WTC11 (cell line): ENCODE measurements around the gene COL6A6. TPM values are rescaled to one million over a fixed set of nuclear protein-coding genes. Genes with fewer than 3 reads are reported as not detected.

Experiments used
- ATAC-seq: fragments of 200-7000 bp; cut with Tn5 transposase; 2 replicates; pipeline ENCODE4 v1.10.0; 2021; ENCODE audit warnings: mild to moderate bottlenecking, moderate library complexity
- CTCF ChIA-PET: fragments of 300-600 bp; sonication (Branson Sonifier 250); formaldehyde crosslinking; loops from one replicate; lab custom pipeline; 2021; ENCODE audit warnings: antibody characterized with exemption; lab: Charles Lee
- POLR2A ChIA-PET: fragments of 350-600 bp; sonication (Branson Sonifier 250); formaldehyde crosslinking; loops from one replicate; lab custom pipeline; 2021; ENCODE audit warnings: antibody characterized with exemption; lab: Charles Lee
- DNase-seq: peaks from one replicate; pipeline ENCODE4 v3.0.0; 2021; ENCODE audit warnings: low spot score
- H3K27ac Mint-ChIP-seq: 2 replicates; pipeline ENCODE4 v1.8.0; 2021; ENCODE audit warnings: mixed read lengths
- H3K27me3 Mint-ChIP-seq: 2 replicates; pipeline ENCODE4 v1.8.0; 2021; ENCODE audit warnings: low read depth, mild to moderate bottlenecking, moderate library complexity, mixed read lengths
- H3K36me3 Mint-ChIP-seq: 2 replicates; pipeline ENCODE4 v1.8.0; 2021; ENCODE audit warnings: mixed read lengths
- H3K4me1 Mint-ChIP-seq: 2 replicates; pipeline ENCODE4 v1.8.0; 2022; ENCODE audit warnings: mixed read lengths
- H3K4me3 Mint-ChIP-seq: 2 replicates; pipeline ENCODE4 v1.8.0; 2021; ENCODE audit warnings: mild to moderate bottlenecking, moderate library complexity, mixed read lengths
- H3K9me3 Mint-ChIP-seq: 2 replicates; pipeline ENCODE4 v1.8.0; 2021; ENCODE audit warnings: mixed read lengths
- ATF1 ChIP-seq: sonication (generic); formaldehyde crosslinking; IDR thresholded peaks from 2 replicates; pipeline ENCODE4 v1.8.1; 2023; ENCODE audit warnings: mild to moderate bottlenecking, moderate library complexity, missing genetic modification reagents
- ETV6 ChIP-seq: sonication (generic); formaldehyde crosslinking; IDR thresholded peaks from 2 replicates; pipeline ENCODE4 v1.8.1; 2022; ENCODE audit warnings: mild to moderate bottlenecking, missing genetic modification reagents
- FOXK1 ChIP-seq: sonication (generic); formaldehyde crosslinking; IDR thresholded peaks from 2 replicates; pipeline ENCODE4 v1.8.0; 2022; ENCODE audit warnings: mild to moderate bottlenecking, moderate library complexity, missing genetic modification reagents
- GRHL2 ChIP-seq: fragments of 250-450 bp; sonication (Bioruptor Pico); IDR thresholded peaks from 2 replicates; pipeline ENCODE4 v1.8.0; 2022; ENCODE audit warnings: mild to moderate bottlenecking, moderate library complexity; ENCODE audit not compliant: insufficient replicate concordance, severe bottlenecking
- GTF2I ChIP-seq: fragments of 250-450 bp; sonication (Bioruptor Pico); conservative IDR thresholded peaks from 2 replicates; pipeline ENCODE4 v1.4.0; 2021; ENCODE audit warnings: mild to moderate bottlenecking
- HMGA2 ChIP-seq: fragments of 250-450 bp; sonication (Bioruptor Pico); IDR thresholded peaks from 2 replicates; pipeline ENCODE4 v1.4.0; 2021; ENCODE audit warnings: mild to moderate bottlenecking, moderate library complexity
- NFE2L1 ChIP-seq: sonication (generic); formaldehyde crosslinking; IDR thresholded peaks from 2 replicates; pipeline ENCODE4 v1.8.1; 2023; ENCODE audit warnings: missing genetic modification reagents
- NR2C2 ChIP-seq: sonication (generic); formaldehyde crosslinking; IDR thresholded peaks from 2 replicates; pipeline ENCODE4 v1.8.0; 2022; ENCODE audit warnings: mild to moderate bottlenecking, missing genetic modification reagents
- SMAD3 ChIP-seq: sonication (generic); formaldehyde crosslinking; IDR thresholded peaks from 2 replicates; pipeline ENCODE4 v1.8.0; 2022; ENCODE audit warnings: missing genetic modification reagents, mild to moderate bottlenecking, borderline replicate concordance
- SOX15 ChIP-seq: fragments of 250-450 bp; sonication (Bioruptor Pico); IDR thresholded peaks from 2 replicates; pipeline ENCODE4 v1.9.0; 2021; ENCODE audit warnings: mild to moderate bottlenecking
- TP53 ChIP-seq: sonication (generic); formaldehyde crosslinking; IDR thresholded peaks from 2 replicates; pipeline ENCODE4 v1.8.1; 2023; ENCODE audit warnings: mild to moderate bottlenecking, missing genetic modification reagents
- ZNF232 ChIP-seq: sonication (generic); formaldehyde crosslinking; IDR thresholded peaks from 2 replicates; pipeline ENCODE4 v1.8.0; 2022; ENCODE audit warnings: mild to moderate bottlenecking, missing genetic modification reagents
- ZNF671 ChIP-seq: fragments of 250-450 bp; sonication (Bioruptor Pico); IDR thresholded peaks from 2 replicates; pipeline ENCODE4 v1.8.0; 2021; ENCODE audit warnings: mild to moderate bottlenecking
- total RNA-seq: library from RNA; stranded (reverse); gene quantifications from 3 replicates; pipeline ENCODE4 v1.2.3, GENCODE V29; 2021
- TF ChIP-seq, protein P1 (sequence below): sonication (generic); formaldehyde crosslinking; IDR thresholded peaks from 2 replicates; pipeline ENCODE4 v1.8.1; 2023; ENCODE audit warnings: mild to moderate bottlenecking, missing genetic modification reagents, moderate library complexity
- TF ChIP-seq, protein P2 (sequence below): sonication (generic); formaldehyde crosslinking; IDR thresholded peaks from 2 replicates; pipeline ENCODE4 v1.8.0; 2022; ENCODE audit warnings: mild to moderate bottlenecking, missing genetic modification reagents
- TF ChIP-seq, protein P3 (sequence below): fragments of 200-600 bp; IDR thresholded peaks from 2 replicates; pipeline ENCODE4 v1.8.0; 2022; ENCODE audit warnings: antibody characterized with exemption
- TF ChIP-seq, protein P4 (sequence below): sonication (generic); formaldehyde crosslinking; IDR thresholded peaks from 2 replicates; pipeline ENCODE4 v1.8.1; 2022; ENCODE audit warnings: low read depth, mild to moderate bottlenecking, moderate library complexity, missing genetic modification reagents, borderline replicate concordance
- TF ChIP-seq, protein P5 (sequence below): sonication (generic); formaldehyde crosslinking; IDR thresholded peaks from 2 replicates; pipeline ENCODE4 v1.8.1; 2023; ENCODE audit warnings: mild to moderate bottlenecking, missing genetic modification reagents
- TF ChIP-seq, protein P6 (sequence below): fragments of 250-450 bp; sonication (Bioruptor Pico); IDR thresholded peaks from 2 replicates; pipeline ENCODE4 v1.9.0; 2021; ENCODE audit warnings: mild to moderate bottlenecking
- TF ChIP-seq, protein P7 (sequence below): sonication (generic); formaldehyde crosslinking; IDR thresholded peaks from 2 replicates; pipeline ENCODE4 v1.8.1; 2022; ENCODE audit warnings: mild to moderate bottlenecking, missing genetic modification reagents, moderate library complexity, borderline replicate concordance
- TF ChIP-seq, protein P8 (sequence below): sonication (generic); formaldehyde crosslinking; IDR thresholded peaks from 2 replicates; pipeline ENCODE4 v1.8.0; 2022; ENCODE audit warnings: mild to moderate bottlenecking, missing genetic modification reagents

COL6A6 gene
- total RNA-seq, 1 experiment from 2014 or later, result 0.09 TPM

DNA sequence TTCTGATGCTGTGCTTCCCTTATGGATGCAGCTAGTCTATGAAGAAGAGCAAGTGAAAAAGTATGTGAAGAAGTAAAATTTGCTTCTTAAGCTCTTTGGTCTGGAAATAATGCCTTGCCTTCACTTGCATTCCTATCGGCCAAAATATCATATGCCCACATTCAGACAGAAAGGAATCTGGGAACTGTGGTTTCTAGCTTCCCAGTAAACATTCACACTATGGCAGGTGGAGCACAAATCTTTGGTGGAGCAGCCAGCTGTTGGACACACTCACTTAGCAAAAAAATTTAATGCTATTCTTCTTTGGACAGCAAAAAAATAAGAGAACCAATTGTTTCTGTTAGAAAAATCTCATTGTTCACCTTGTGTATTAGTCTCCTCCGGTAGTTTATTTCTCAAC lies 12.3 kb upstream of the COL6A6 start:
- Mint-ChIP-seq H3K36me3 (no peaks in the 10 kb centered on the region), H3K27ac (no peak overlapping the region), H3K9me3 (no peaks in the 10 kb centered on the region), H3K27me3 (no peaks in the 10 kb centered on the region; the same call in none of the 2 replicates), H3K4me3 (no peak overlapping the region), H3K4me1 (peaks cover 5% of the 10 kb centered on the region)
- no peak for TF ChIP-seq HMGA2 (CRISPR knock-in tag)
- TF ChIP-seq GTF2I (CRISPR knock-in tag), result no peak
- TF ChIP-seq, protein P1, sequence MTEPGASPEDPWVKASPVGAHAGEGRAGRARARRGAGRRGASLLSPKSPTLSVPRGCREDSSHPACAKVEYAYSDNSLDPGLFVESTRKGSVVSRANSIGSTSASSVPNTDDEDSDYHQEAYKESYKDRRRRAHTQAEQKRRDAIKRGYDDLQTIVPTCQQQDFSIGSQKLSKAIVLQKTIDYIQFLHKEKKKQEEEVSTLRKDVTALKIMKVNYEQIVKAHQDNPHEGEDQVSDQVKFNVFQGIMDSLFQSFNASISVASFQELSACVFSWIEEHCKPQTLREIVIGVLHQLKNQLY (CRISPR knock-in tag), result no peak
- TF ChIP-seq NR2C2 (CRISPR knock-in tag), result no peak
- no peak for TF ChIP-seq FOXK1
- TF ChIP-seq, protein P2, sequence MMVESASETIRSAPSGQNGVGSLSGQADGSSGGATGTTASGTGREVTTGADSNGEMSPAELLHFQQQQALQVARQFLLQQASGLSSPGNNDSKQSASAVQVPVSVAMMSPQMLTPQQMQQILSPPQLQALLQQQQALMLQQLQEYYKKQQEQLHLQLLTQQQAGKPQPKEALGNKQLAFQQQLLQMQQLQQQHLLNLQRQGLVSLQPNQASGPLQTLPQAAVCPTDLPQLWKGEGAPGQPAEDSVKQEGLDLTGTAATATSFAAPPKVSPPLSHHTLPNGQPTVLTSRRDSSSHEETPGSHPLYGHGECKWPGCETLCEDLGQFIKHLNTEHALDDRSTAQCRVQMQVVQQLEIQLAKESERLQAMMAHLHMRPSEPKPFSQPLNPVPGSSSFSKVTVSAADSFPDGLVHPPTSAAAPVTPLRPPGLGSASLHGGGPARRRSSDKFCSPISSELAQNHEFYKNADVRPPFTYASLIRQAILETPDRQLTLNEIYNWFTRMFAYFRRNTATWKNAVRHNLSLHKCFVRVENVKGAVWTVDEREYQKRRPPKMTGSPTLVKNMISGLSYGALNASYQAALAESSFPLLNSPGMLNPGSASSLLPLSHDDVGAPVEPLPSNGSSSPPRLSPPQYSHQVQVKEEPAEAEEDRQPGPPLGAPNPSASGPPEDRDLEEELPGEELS (CRISPR knock-in tag), result no peak
- no peak for TF ChIP-seq GRHL2 (CRISPR knock-in tag)
- TF ChIP-seq, protein P3, sequence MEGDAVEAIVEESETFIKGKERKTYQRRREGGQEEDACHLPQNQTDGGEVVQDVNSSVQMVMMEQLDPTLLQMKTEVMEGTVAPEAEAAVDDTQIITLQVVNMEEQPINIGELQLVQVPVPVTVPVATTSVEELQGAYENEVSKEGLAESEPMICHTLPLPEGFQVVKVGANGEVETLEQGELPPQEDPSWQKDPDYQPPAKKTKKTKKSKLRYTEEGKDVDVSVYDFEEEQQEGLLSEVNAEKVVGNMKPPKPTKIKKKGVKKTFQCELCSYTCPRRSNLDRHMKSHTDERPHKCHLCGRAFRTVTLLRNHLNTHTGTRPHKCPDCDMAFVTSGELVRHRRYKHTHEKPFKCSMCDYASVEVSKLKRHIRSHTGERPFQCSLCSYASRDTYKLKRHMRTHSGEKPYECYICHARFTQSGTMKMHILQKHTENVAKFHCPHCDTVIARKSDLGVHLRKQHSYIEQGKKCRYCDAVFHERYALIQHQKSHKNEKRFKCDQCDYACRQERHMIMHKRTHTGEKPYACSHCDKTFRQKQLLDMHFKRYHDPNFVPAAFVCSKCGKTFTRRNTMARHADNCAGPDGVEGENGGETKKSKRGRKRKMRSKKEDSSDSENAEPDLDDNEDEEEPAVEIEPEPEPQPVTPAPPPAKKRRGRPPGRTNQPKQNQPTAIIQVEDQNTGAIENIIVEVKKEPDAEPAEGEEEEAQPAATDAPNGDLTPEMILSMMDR, result no peak
- no peak for TF ChIP-seq SOX15 (CRISPR knock-in tag)
- TF ChIP-seq ZNF671, result no peak
- no peak for TF ChIP-seq ZNF232
- TF ChIP-seq, protein P4, sequence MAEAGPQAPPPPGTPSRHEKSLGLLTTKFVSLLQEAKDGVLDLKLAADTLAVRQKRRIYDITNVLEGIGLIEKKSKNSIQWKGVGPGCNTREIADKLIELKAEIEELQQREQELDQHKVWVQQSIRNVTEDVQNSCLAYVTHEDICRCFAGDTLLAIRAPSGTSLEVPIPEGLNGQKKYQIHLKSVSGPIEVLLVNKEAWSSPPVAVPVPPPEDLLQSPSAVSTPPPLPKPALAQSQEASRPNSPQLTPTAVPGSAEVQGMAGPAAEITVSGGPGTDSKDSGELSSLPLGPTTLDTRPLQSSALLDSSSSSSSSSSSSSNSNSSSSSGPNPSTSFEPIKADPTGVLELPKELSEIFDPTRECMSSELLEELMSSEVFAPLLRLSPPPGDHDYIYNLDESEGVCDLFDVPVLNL (CRISPR knock-in tag), result no peak
- no peak for TF ChIP-seq ATF1
- TF ChIP-seq, protein P5, sequence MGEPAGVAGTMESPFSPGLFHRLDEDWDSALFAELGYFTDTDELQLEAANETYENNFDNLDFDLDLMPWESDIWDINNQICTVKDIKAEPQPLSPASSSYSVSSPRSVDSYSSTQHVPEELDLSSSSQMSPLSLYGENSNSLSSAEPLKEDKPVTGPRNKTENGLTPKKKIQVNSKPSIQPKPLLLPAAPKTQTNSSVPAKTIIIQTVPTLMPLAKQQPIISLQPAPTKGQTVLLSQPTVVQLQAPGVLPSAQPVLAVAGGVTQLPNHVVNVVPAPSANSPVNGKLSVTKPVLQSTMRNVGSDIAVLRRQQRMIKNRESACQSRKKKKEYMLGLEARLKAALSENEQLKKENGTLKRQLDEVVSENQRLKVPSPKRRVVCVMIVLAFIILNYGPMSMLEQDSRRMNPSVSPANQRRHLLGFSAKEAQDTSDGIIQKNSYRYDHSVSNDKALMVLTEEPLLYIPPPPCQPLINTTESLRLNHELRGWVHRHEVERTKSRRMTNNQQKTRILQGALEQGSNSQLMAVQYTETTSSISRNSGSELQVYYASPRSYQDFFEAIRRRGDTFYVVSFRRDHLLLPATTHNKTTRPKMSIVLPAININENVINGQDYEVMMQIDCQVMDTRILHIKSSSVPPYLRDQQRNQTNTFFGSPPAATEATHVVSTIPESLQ (CRISPR knock-in tag), result no peak
- CTCF ChIA-PET, result interaction anchor here (0.5 to 1.5 kb wide), 3 partner anchors 24 to 34 kb away, joined by 3 to 4 read pairs (median 3); no protein-coding TSS in a partner anchor
- POLR2A ChIA-PET, result no interaction called here
- DNase-seq, result no peak
- no peak for ATAC-seq

DNA sequence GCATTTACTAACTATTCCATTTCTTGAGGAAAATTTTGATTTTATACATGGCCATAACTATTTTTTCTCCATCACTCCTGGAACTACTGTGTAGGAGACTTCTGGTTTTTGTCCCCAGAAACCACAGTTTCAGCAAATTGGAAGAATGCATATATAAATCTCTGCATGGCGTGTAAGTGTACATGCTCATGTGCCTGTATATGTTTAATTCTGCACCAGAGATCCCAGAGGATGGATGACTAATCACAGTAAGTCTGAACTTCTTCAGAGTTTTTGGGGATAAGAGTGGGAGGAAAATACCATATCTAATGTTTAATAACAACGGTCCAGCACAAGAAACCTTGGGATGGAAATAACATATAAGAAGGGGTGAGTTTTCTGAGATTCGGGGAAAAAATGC lies 10.9 kb upstream of the COL6A6 start:
- H3K27me3 Mint-ChIP-seq, result no peaks in the 10 kb centered on the region; the same call in 1 of the 2 replicates
- ATAC-seq (no peak), DNase-seq (no peak)
- no peak overlapping the region for H3K4me3 Mint-ChIP-seq
- H3K36me3 Mint-ChIP-seq, result no peaks in the 10 kb centered on the region
- POLR2A ChIA-PET, result no interaction called here
- CTCF ChIA-PET, result interaction anchor here (1.5 kb wide), 1 partner anchor 33 kb away, joined by 4 read pairs; no protein-coding TSS in a partner anchor
- peaks cover 5% of the 10 kb centered on the region for H3K4me1 Mint-ChIP-seq
- H3K27ac Mint-ChIP-seq, result no peak overlapping the region
- no peaks in the 10 kb centered on the region for H3K9me3 Mint-ChIP-seq
- TF ChIP-seq, protein P6, sequence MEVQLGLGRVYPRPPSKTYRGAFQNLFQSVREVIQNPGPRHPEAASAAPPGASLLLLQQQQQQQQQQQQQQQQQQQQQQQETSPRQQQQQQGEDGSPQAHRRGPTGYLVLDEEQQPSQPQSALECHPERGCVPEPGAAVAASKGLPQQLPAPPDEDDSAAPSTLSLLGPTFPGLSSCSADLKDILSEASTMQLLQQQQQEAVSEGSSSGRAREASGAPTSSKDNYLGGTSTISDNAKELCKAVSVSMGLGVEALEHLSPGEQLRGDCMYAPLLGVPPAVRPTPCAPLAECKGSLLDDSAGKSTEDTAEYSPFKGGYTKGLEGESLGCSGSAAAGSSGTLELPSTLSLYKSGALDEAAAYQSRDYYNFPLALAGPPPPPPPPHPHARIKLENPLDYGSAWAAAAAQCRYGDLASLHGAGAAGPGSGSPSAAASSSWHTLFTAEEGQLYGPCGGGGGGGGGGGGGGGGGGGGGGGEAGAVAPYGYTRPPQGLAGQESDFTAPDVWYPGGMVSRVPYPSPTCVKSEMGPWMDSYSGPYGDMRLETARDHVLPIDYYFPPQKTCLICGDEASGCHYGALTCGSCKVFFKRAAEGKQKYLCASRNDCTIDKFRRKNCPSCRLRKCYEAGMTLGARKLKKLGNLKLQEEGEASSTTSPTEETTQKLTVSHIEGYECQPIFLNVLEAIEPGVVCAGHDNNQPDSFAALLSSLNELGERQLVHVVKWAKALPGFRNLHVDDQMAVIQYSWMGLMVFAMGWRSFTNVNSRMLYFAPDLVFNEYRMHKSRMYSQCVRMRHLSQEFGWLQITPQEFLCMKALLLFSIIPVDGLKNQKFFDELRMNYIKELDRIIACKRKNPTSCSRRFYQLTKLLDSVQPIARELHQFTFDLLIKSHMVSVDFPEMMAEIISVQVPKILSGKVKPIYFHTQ (CRISPR knock-in tag), result no peak
- TF ChIP-seq, protein P1 (CRISPR knock-in tag), result no peak
- TF ChIP-seq, protein P7, sequence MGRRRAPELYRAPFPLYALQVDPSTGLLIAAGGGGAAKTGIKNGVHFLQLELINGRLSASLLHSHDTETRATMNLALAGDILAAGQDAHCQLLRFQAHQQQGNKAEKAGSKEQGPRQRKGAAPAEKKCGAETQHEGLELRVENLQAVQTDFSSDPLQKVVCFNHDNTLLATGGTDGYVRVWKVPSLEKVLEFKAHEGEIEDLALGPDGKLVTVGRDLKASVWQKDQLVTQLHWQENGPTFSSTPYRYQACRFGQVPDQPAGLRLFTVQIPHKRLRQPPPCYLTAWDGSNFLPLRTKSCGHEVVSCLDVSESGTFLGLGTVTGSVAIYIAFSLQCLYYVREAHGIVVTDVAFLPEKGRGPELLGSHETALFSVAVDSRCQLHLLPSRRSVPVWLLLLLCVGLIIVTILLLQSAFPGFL (CRISPR knock-in tag), result no peak
- TF ChIP-seq NFE2L1 (CRISPR knock-in tag), result no peak
- TF ChIP-seq, protein P8, sequence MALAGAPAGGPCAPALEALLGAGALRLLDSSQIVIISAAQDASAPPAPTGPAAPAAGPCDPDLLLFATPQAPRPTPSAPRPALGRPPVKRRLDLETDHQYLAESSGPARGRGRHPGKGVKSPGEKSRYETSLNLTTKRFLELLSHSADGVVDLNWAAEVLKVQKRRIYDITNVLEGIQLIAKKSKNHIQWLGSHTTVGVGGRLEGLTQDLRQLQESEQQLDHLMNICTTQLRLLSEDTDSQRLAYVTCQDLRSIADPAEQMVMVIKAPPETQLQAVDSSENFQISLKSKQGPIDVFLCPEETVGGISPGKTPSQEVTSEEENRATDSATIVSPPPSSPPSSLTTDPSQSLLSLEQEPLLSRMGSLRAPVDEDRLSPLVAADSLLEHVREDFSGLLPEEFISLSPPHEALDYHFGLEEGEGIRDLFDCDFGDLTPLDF (CRISPR knock-in tag), result no peak
- no peak for TF ChIP-seq TP53
- TF ChIP-seq SMAD3 (CRISPR knock-in tag), result no peak
- TF ChIP-seq ETV6 (CRISPR knock-in tag), result no peak
